WI38 (cell line): ENCODE data around the gene TCF4.

Source experiments
- H3K4me3 ChIP-seq: 2 replicates; pipeline ENCODE4 v1.5.1; 2011; ENCODE audit warnings: low read depth, mild to moderate bottlenecking, control low read depth, low read length
- TF ChIP-seq, protein P1 (sequence below): IDR thresholded peaks from 2 replicates; pipeline ENCODE4 v1.5.1; 2012; ENCODE audit warnings: low read depth, mild to moderate bottlenecking, control low read depth, low read length

The TCF4 gene

GRCh38 chr18:55530166-55530565, 57.8 kb downstream of the TCF4 start:
- TF ChIP-seq, protein P1, sequence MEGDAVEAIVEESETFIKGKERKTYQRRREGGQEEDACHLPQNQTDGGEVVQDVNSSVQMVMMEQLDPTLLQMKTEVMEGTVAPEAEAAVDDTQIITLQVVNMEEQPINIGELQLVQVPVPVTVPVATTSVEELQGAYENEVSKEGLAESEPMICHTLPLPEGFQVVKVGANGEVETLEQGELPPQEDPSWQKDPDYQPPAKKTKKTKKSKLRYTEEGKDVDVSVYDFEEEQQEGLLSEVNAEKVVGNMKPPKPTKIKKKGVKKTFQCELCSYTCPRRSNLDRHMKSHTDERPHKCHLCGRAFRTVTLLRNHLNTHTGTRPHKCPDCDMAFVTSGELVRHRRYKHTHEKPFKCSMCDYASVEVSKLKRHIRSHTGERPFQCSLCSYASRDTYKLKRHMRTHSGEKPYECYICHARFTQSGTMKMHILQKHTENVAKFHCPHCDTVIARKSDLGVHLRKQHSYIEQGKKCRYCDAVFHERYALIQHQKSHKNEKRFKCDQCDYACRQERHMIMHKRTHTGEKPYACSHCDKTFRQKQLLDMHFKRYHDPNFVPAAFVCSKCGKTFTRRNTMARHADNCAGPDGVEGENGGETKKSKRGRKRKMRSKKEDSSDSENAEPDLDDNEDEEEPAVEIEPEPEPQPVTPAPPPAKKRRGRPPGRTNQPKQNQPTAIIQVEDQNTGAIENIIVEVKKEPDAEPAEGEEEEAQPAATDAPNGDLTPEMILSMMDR, result no peak
- no peak overlapping the region for H3K4me3 ChIP-seq

GRCh38 chr18:55529581-55529980, 58.4 kb downstream of the TCF4 start:
- TF ChIP-seq, protein P1, result no peak
- H3K4me3 ChIP-seq, result no peak overlapping the region

- TF ChIP-seq, protein P1, result no peak
- no peak overlapping the region for H3K4me3 ChIP-seq
Observed at GRCh38 chr18:55525845-55526244, 62.1 kb downstream of the TCF4 start.

DNA sequence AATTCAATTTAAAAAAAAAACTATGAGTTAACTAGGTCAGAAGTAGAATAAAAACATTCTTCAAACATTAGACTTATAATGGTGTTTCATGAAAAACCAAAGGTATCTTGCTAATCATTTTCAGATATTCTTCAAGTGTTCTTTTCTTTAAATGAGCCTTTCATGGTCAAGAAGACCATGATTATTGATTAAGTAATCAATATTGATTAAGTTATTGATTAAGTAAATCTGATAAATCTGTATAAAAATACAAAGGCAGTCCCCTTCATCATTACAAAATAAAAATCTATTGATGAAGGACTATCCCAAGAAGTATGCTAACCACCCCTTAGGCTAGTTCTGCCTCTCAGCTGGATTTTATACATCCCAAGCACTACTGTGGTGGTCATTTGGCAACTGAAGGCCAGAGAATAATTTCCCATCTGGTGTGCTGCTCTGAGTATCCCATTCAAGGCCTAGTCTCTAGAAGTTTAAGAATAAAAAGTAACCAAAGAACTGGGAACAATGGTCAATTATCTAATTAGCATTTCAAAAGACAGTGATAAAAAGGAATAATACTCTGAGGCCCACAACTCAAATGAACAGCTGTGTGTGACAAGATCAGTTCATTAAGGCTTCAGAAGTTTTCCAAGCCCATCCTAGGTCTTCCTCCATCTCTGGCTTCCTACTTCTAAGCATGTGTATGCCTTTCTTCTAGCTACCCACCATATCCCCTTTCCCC, 63.5 kb downstream of the TCF4 start:
- TF ChIP-seq, protein P1, result no peak

GRCh38 chr18:55523001-55523400, 65.0 kb downstream of the TCF4 start:
- TF ChIP-seq, protein P1, result no peak
- H3K4me3 ChIP-seq, result no peak overlapping the region

More for the DNA sequence above, 63.5 kb downstream of the TCF4 start:
- no peak overlapping the region for H3K4me3 ChIP-seq

- no peak overlapping the region for H3K4me3 ChIP-seq
- TF ChIP-seq, protein P1, result peak; percentile 24; the same call in 1 of the 2 replicates
Observed at GRCh38 chr18:55522011-55522410, 66.0 kb downstream of the TCF4 start.

DNA sequence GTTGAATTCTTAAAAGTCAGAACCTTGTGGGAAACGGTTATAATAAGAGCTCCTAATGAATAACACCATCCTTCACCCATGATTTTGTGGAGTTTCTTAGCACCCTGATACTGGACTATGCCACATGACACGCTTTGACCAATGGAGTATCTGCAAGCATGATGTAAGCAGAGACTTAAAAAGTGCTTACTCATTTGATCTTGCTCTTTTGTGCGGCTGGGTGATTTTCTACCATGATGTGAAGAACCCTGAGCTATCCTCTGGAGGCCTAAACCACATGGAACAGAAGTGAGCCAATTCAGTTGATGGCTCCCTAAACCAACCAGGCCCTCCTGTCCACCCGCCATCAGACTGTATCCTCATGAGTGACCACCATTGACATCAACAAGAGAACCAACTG, 70.9 kb downstream of the TCF4 start:
- no peak overlapping the region for H3K4me3 ChIP-seq
- TF ChIP-seq, protein P1, result no peak
